Suprapubic skin (tissue), 4 donors: ENCODE measurements around the gene ATP5MK. TPM values are rescaled to one million over a fixed set of nuclear protein-coding genes. Genes with fewer than 3 reads are reported as not detected.
A peak's percentile ranks its signal among the peaks of the same experiment; 100 is the strongest.

Experiments
- DNase-seq, 2 donors: peaks; one replicate each; pipeline ENCODE4 v3.0.0-alpha.2; 2019; ENCODE audit warnings: low spot score in 2 of 2
- H3K27ac ChIP-seq: fragments of 200-600 bp; sonication (generic); one replicate; pipeline ENCODE4 v1.5.1; 2019
- H3K27me3 ChIP-seq: fragments of 200-600 bp; sonication (generic); one replicate; pipeline ENCODE4 v1.5.1; 2019
- H3K36me3 ChIP-seq: fragments of 200-600 bp; sonication (generic); one replicate; pipeline ENCODE4 v1.5.1; 2019
- H3K4me1 ChIP-seq: fragments of 200-600 bp; sonication (generic); one replicate; pipeline ENCODE4 v1.5.1; 2019
- H3K4me3 ChIP-seq: fragments of 200-600 bp; sonication (generic); one replicate; pipeline ENCODE4 v1.5.1; 2019; ENCODE audit warnings: mild to moderate bottlenecking
- H3K9me3 ChIP-seq: fragments of 200-600 bp; sonication (generic); one replicate; pipeline ENCODE4 v1.5.1; 2019
- EP300 ChIP-seq: sonication (generic); formaldehyde crosslinking; IDR thresholded peaks from one replicate; pipeline ENCODE4 v1.6.1; 2017; ENCODE audit warnings: antibody characterized with exemption
- POLR2A ChIP-seq, 2 donors: fragments of 450-650 bp; IDR thresholded peaks; one replicate each; pipeline ENCODE4 v1.6.1; 2017; ENCODE audit warnings: antibody characterized with exemption in 2 of 2, mild to moderate bottlenecking in 2 of 2, moderate library complexity in 2 of 2
- POLR2AphosphoS5 ChIP-seq, 3 donors: sonication (generic); formaldehyde crosslinking; IDR thresholded peaks; one replicate each; pipeline ENCODE4 v1.6.1; 2017; ENCODE audit warnings: antibody characterized with exemption in 3 of 3
- WGBS: methylation state at CpG from one replicate; pipeline ENCODE4 v1.1.5; 2018; 5-methylcytosine and 5-hydroxymethylcytosine counted together
- total RNA-seq, 4 donors: library from RNA; depleted of rRNA; stranded (reverse); fragments of >200 nt; gene quantifications; one replicate each; pipeline ENCODE4 v1.1.0, GENCODE V29; 2016
- TF ChIP-seq, protein P1 (sequence below), 2 donors: fragments of 200-600 bp in 1 of 2; fragments of 450-650 bp in 1 of 2; sonication (generic) in 1 of 2; IDR thresholded peaks; one replicate each; pipeline ENCODE4 v1.5.1; 2016 to 2019; ENCODE audit warnings: antibody characterized with exemption in 2 of 2, mild to moderate bottlenecking in 1 of 2, moderate library complexity in 1 of 2

ATP5MK gene
- total RNA-seq, 4 donors from 2014 or later = 92.4 to 207 (median 167) TPM

DNA sequence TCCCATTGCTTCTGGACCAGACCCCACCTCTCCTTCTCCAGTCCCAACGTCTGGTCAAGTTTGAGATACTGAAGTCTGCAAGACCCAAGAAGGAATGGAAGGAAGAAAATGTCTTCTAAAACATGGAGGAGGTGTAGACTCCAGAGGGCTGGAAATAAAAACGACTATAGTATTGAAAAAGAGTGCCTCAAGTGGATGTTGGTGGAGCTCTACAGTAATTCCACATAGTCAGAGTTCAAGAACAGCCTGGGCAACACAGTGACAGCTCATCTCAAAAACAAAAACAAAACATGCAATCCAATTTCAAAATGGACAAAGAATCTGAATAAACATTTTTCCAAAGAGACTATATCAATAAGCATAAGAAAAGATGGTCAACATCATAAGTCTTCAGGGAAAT, 43.0 kb downstream of the ATP5MK start:
- Histone ChIP-seq H3K4me3 (no peak overlapping the region), H3K27ac (no peak overlapping the region), H3K36me3 (no peaks in the 10 kb centered on the region), H3K4me1 (peaks cover 7% of the 10 kb centered on the region), H3K9me3 (no peaks in the 10 kb centered on the region), H3K27me3 (no peaks in the 10 kb centered on the region)
- TF ChIP-seq POLR2AphosphoS5 (IDR thresholded peaks at IDR 0.05) (no peak), EP300 (no peak)
- 41% methylated on average over 2 of the region's 2 CpGs for WGBS
- DNase-seq = no peak

DNA sequence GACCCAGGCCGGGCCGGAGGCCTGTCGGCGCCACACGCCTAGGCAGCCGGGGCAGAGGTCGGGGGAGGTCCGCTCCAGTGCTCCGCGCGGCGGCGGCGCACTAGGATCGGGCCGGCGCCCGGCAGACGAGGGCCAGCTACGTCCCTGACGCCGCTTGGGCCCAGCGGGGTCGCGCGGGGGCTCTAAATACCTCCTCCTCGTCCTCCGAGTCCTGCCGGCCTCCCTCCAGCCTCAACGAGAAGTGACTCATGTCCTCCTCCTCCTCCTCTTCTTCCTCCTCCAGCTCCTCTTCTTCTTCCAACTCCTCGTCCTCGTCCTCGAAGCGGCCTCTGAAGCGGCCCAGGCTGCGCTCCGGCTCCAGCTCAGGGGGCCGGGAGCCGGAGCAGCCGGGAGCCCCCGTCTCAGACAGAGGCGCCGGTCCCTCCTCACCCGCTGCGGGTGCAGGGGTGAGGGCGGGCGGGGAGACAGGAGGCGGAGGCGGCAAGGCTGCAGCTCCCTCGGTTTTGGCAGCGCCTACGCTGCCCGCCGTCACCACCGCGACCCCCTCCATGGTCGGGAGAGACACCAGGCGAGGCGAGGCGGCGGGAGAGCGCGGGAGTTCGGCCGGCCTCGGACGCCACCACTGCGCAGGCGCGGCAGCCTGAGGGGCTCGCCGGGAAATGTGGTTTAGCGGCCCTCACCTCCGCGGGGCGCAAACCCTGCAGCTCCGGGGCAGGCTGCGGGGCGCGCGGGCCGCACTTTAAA, 45.6 kb downstream of the ATP5MK start, which contains the start of gene PCGF6:
Gene PCGF6, minus strand, starts transcription at position 624 of the 744 bp plus-strand sequence. Its CDS starts 74 bp downstream, at position 550.
- Histone ChIP-seq H3K4me3 (peak within 1 kb of the TSS; percentile 86), H3K27ac (peak within 1 kb of the TSS; percentile 81), H3K27me3 (no peaks in the 10 kb centered on the region), H3K9me3 (no peaks in the 10 kb centered on the region), H3K36me3 (peaks cover 24% of the 10 kb centered on the region), H3K4me1 (peaks cover 7% of the 10 kb centered on the region)
- no peak for TF ChIP-seq EP300
- TF ChIP-seq POLR2AphosphoS5 (IDR thresholded peaks at IDR 0.05) = no peak
- TF ChIP-seq POLR2A (IDR thresholded peaks at IDR 0.05) = no peak
- TF ChIP-seq, protein P1, sequence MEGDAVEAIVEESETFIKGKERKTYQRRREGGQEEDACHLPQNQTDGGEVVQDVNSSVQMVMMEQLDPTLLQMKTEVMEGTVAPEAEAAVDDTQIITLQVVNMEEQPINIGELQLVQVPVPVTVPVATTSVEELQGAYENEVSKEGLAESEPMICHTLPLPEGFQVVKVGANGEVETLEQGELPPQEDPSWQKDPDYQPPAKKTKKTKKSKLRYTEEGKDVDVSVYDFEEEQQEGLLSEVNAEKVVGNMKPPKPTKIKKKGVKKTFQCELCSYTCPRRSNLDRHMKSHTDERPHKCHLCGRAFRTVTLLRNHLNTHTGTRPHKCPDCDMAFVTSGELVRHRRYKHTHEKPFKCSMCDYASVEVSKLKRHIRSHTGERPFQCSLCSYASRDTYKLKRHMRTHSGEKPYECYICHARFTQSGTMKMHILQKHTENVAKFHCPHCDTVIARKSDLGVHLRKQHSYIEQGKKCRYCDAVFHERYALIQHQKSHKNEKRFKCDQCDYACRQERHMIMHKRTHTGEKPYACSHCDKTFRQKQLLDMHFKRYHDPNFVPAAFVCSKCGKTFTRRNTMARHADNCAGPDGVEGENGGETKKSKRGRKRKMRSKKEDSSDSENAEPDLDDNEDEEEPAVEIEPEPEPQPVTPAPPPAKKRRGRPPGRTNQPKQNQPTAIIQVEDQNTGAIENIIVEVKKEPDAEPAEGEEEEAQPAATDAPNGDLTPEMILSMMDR (IDR thresholded peaks at IDR 0.05) = no peak
- peak; percentile 76 to 82 for DNase-seq
- under 1% methylated on average over 66 of the region's 82 CpGs for WGBS

DNA sequence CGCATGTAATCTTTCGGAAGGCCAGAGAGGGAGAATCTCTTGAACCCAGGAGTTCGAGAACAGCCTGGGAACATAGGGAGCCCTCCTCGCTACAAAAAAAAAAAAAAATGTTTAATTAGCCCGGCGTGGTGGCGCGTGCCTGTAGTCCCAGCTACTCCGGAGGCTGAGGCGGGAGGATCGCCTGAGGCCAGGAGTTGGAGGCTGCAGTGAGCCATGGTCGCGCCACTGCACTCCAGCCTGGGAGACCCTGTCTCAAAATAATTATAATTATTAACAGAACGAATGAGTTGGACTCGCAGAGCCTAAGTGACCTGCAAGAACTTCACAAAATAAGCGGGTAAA, 46.1 kb downstream of the ATP5MK start:
- Histone ChIP-seq H3K9me3 (no peaks in the 10 kb centered on the region), H3K4me1 (peaks cover 7% of the 10 kb centered on the region), H3K36me3 (peaks cover 29% of the 10 kb centered on the region), H3K27me3 (no peaks in the 10 kb centered on the region), H3K4me3 (peak overlapping the region; percentile 86), H3K27ac (peak overlapping the region; percentile 81)
- no peak for DNase-seq
- 57% methylated on average over 16 of the region's 16 CpGs for WGBS
- TF ChIP-seq POLR2A (IDR thresholded peaks at IDR 0.05) = no peak

Other genes with a start within 250 kb of the ATP5MK start
- 10 to 100 TPM; 28.4 to 51.5 (median 33.2) TPM for gene NT5C2, start 203.2 kb downstream of the ATP5MK start, total RNA-seq
- gene RPEL1, start 150.6 kb downstream of the ATP5MK start, total RNA-seq = not detected
- gene INA, start 119.3 kb downstream of the ATP5MK start, total RNA-seq = 1 to 10 TPM in 1 of 4 donors, under 1 TPM in 1, not detected in 2; 0.60 to 1.3 TPM
- 1 to 10 TPM; 2.6 to 7.2 (median 4.9) TPM for gene PCGF6, start 45.3 kb downstream of the ATP5MK start, total RNA-seq
- gene TAF5, start 28.5 kb downstream of the ATP5MK start, total RNA-seq = 1 to 10 TPM; 3.6 to 5.4 (median 4.1) TPM
- 10 to 100 TPM; 26.4 to 38.3 (median 29.3) TPM for gene PDCD11, start 151 bp upstream of the ATP5MK start, total RNA-seq
- 10 to 100 TPM; 13.7 to 17.9 (median 16.3) TPM for gene CALHM2, start 55.9 kb upstream of the ATP5MK start, total RNA-seq
- not detected for gene CALHM1, start 62.4 kb upstream of the ATP5MK start, total RNA-seq
- not detected for gene CALHM3, start 82.8 kb upstream of the ATP5MK start, total RNA-seq
- gene NEURL1, start 97.2 kb upstream of the ATP5MK start, total RNA-seq = under 1 TPM in 2 of 4 donors, not detected in 2; 0.18 to 0.30 TPM